ENCODE results near the gene GPC3.
"Not testable (repeated sequence)": the region's sequence is repeated elsewhere in the genome, so short reads cannot be mapped to it uniquely, and the experiment has no call there.

The GPC3 gene

DNA sequence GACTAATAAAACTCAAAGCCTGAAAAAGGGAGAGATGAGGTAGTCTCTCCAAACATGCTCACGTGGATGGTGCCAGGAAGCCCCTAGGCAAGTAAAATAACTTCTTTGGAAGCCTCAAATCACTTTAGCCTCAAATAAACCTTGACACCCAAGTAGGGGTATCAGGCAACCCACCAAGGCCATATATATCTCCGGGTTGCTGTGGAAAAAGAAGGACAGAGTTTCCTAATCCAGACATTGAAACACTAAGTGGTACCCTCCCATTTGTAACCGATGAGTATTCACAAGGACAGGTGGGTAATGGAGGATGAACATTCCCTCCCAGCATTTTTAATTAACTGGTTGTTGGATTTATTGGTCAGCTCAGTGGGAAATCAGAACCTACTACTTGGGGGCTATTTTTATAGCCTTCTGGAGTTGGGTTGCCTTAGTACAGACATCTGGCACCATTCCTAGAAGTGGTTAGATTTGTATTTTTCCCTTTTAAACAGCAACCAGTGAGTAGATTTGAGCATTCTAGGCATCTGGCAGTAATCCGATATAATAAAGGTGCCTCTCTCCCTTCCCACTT is 87.7 kb downstream of the GPC3 start:
- DNase-seq (ENCODE audit: low read depth in 1 of 2, low spot score in 1 of 2) = no peak

DNA sequence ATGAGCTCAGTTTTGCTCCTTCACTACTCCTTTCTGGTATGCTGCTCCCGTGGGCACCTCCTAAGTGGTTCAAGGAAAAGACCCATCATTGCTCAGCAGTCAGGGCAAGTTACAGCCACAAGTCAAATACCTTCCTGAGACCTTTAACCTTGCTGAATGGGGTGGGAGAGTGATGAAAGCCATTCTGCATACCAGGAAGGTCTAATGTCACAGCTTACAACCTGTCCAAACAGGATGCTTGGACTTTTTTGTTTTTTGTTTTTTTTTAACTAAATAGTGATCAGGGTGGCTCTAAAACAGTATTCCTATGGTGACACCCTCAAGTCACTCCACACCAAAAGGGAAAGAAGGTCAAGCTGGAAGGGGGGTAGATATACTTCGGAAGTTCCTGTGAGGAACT is 93.1 kb downstream of the GPC3 start:
- no peak for DNase-seq (ENCODE audit: low read depth in 1 of 2, low spot score in 1 of 2)

DNA sequence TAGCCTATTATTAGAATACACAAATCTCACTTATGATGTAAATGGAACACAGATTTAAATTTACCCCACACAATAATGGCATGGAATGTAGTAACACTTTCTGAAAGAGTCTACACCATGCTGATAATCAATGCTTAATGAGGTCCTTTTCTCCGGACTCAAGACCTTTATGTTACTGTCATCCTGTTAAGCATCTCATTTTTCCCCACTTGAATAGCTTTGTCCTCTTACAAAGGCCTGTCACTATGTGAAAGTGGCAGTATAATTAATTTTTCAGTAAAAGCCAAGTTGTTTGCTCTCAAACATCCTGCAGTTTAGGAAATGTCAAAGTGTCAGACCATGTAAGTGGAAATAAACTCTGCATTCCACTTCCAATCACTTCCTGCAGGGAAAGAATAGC is 96.4 kb downstream of the GPC3 start:
- DNase-seq (ENCODE audit: low read depth in 1 of 2, low spot score in 1 of 2) = no peak

DNA sequence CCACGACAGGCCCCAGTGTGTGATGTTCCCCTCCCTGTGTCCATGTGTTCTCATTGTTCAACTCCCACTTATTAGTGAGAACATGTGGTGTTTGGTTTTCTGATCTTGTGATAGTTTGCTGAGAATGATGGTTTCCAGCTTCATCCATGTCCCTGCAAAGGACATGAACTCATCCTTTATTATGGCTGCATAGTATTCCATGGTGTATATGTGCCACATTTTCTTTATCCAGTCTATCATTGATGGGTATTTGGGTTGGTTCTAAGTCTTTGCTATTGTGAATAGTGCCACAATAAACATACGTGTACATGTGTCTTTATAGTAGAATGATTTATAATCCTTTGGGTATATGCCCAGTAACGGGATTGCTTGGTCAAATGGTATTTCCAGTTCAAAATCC is 97.3 kb downstream of the GPC3 start:
- DNase-seq (ENCODE audit: low read depth in 1 of 2, low spot score in 1 of 2) = not testable (repeated sequence)

DNA sequence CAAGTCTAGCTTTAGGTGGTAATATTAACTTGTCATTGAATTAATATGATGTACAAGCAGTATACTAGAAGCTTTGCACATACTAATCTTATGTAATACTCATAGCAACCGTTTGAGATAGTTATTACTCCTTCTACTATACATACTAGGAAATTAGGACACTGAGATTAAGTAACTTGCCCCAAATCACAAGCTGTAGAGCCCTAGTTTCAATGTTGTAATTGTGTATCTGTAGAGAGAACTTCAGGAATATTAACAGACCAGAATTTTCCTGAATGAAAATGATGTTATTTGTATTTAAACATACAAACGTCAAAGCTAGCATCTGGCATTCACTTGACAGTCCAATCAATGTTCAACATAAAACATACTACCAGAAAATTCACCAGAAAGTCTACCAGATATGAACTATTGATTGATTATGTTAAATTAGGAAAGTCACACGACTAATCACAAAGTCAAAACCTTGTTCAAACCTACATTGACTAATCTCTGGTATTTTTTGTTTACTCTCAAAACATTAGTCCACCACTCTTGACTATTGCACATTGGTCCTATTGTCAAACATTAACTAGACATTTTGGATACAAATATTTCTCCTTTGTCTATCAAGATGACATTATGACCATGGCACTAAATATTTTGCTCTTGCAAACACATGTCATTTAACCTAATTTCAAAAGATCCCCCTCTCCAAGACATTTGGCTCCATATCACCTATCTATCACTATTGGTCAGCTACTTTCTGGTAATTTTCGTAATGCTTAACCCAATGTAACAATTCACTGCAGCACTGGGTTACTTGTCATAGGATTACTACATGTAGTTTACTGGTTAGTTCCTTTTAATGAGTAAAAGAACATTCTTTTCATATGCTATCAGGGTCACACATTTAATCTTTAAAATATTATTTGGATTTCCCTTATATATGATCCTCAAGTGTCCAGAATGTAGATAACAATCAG is 100.7 kb downstream of the GPC3 start:
- DNase-seq (ENCODE audit: low read depth in 1 of 2, low spot score in 1 of 2) = no peak

DNA sequence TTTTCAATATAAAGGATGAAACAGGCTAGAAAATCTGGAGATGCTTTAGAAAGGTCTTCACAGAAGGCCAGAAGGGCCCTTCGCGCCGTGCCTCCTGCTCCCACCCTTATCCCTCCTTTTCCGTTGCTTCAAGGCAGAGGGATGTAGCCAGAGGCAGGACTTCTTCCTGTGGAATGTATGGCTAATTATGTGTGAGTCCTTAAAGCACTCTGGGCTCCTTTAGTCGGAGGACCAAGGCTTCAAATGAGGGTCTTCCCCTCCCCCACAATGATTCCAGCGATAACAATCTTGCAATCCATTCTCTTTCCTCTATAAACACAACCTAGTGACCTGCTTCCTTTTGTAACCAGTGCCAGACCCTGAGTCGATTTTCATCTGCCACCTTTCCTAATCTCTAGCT is 103.5 kb downstream of the GPC3 start:
- DNase-seq (ENCODE audit: low read depth in 1 of 2, low spot score in 1 of 2) = no peak

DNA sequence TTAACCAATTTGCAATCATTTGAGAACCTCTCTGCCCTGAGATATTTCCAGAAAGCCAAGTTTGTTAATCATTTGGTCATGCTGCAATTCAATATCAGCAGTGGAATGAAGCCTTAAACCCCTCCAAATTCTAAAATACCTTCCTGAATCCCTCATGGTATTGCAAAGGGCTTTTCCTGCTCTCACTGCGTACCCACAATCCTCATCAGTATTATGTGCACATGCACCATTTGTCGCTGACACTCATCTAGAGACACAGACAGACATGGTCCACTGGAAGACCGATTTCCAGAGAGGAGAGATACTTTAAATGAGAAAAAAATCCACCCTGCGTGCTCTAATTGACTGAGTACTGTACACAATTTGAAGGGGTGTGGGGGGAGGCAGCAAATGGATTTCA is 104.4 kb downstream of the GPC3 start:
- no peak for DNase-seq (ENCODE audit: low read depth in 1 of 2, low spot score in 1 of 2)

DNA sequence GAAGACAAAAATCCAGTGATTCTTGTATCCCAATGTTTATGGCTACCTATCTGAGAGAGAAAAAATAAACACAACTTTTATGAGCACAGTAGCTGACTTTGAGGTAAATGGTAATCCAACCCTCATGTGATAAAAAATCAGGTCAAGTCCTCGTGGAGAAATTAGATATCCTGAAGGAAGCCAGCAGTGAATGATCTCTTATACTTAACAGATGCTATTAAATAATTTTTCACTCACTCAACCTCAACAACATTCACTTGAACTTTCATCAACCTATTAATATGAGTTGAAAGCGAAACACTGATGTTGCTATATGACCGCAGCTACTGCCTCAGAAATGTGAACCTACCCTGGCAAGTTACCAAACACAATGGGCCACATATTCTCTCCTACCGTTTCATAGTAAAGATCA is 105.4 kb downstream of the GPC3 start:
- no peak for DNase-seq (ENCODE audit: low read depth in 1 of 2, low spot score in 1 of 2)

DNA sequence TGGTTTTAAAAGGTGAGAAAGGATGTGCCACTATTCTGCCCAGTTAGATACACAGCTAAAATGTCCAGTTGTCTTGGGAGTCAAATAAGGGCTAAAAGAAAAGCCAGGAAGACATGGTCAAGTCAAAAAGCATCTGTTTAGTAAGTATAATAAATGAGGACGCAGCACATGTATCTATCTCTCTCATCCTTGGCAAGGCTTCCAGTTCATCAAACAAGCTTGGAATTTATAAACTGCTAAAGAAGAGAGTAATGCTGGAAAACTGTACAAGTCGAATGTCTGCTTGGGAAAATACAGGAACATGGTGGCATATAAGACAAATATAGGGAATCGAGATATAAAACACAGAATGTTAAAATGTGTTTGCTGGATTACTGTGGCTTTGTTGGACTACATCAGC is 106.7 kb downstream of the GPC3 start:
- no peak for DNase-seq (ENCODE audit: low read depth in 1 of 2, low spot score in 1 of 2)

DNA sequence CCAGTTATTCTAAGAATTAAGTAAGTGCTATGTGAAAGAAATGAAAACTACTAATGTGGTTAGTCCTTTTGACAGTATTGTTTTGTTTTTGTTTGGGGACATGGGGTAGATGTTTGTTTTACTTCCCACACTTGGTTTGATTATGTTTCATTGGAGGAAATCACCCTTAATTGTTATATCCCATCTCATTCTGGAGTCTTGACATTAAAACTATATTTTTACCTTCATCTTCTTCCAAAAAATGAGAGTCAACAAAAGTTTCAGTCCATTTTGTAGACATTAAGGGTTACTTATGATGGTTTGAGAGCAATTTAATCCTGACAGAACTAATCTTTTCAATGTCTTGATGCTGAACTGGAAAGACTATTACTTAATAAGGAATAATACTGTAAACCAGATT is 108.7 kb downstream of the GPC3 start:
- no peak for DNase-seq (ENCODE audit: low read depth in 1 of 2, low spot score in 1 of 2)

DNA sequence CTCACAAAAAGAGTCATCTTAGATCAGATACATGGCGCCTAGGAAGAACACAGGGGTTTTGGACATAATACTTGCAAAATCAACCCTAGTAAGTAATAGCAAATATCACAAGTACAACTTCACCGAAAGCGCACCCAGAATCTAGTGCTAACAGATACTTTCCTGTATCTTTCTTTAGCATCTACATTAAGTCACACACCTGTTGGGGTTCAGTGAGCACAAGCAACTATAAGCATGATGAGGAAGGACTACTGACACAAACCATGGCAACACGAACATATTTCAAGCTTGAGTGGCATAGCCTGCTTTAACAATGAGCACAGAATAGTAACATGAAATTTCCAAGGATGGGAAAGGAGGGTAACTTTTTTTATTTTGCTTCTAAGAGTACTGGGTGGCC is 116.1 kb downstream of the GPC3 start:
- DNase-seq (ENCODE audit: low read depth in 1 of 2, low spot score in 1 of 2) = no peak

DNA sequence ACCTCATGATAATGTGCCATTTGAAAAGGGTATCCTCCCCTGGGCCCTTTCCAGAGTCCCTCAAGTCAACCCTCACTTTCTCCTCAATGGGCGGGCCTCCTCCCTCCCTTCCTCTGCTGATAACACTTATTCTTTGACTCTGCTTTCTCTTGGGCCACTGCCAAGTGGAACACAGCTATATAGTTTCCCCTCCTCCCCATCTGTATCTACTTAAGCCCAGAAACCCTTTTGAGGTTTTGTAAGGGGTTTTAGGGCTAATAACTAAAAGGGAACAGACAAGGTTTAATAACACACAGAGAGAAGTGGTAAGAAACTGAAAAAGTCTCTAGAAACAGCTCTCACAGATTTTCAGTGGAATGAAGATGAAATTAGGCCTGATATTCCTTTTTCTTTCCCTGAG is 116.7 kb downstream of the GPC3 start:
- no peak for DNase-seq (ENCODE audit: low read depth in 1 of 2, low spot score in 1 of 2)

DNA sequence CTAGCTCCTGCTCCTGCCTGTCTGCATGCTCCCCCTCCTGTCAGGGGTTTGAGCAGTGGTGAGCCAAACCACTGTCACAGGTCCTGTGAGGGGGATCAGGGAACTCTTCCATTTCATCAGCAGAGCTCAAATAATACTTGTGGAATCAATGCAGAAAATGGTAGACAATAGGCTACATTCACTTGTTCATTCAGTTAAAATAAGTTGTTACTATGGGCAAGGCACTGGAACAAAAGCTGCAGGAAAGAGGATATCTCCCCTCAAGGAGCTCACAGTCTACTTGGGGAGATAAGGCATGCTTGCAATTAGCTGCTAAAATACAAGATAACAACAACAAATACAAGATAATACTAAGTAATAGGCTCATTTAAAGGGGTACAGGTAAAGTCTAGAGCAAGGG is 117.1 kb downstream of the GPC3 start:
- DNase-seq (ENCODE audit: low read depth in 1 of 2, low spot score in 1 of 2) = no peak

DNA sequence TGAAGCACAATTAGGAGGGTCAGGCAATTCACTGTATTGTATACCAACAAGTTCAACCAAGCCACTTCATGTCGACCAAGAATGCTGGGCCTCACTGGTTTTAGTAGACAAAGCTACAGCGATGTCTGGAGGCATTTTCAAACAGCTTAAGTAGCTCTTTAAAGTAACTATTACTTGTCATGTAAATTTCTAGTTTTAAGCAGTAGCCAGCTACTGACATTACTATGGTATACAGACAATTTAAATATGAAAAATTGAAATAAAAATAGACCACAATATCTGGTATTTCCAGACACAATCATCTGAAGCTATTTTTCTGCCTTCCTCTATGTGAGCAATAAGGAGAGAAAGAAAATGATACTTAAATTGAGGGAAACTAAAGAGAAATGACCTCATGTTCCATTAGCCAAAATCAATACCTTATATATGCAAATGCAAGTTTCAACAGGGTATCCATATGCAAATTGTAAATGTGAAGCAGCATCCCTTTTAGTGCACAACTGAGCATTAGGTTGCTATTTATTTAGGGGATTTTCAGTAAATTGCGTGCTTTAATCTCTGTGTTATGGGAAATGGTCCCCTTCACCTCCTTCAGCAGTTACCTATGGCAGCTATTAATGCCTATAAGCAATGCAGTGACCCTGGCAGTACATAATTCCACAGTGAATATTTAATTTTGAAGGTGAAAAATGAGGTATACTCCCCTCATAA is 119.5 kb downstream of the GPC3 start:
- DNase-seq (ENCODE audit: low read depth in 1 of 2, low spot score in 1 of 2) = no peak

DNA sequence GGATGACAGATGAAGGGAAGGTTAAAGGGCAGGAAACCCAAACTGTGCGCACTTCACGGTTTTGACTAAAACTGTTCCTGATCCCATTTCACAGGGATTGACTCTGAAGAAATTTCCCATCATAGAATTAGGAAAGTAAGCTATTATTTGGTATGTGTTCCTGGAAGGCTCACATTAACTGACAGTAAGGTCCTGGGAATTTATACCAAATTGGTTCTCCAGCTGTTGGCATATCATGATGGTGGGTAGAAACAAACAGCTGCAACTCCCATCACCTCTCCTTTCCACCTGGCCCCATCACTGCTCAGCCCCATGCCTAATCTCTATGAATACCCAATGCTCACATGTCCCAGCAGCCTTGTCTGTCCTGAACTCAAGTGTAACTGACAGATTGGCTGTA is 121.2 kb downstream of the GPC3 start:
- no peak for DNase-seq (ENCODE audit: low read depth in 1 of 2, low spot score in 1 of 2)

DNA sequence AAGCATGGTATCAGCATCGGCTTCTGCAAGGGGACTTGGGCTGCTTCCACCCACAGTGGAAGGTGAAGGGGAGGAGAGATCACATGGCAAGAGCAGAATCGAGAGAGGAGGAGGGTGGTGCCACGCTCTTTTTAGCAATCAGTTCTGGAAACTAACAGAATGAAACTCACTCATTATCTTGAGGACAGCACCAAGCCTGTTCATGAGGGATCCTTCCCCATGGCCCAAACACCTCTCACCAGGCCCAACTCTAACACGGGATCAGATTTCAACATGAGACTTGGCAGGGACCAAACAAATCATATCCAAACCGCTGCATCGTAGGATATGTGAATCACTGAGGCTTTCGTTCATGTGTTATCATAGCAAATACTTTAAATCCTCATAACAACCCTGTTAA is 125.5 kb downstream of the GPC3 start:
- DNase-seq (ENCODE audit: low read depth in 1 of 2, low spot score in 1 of 2) = no peak

DNA sequence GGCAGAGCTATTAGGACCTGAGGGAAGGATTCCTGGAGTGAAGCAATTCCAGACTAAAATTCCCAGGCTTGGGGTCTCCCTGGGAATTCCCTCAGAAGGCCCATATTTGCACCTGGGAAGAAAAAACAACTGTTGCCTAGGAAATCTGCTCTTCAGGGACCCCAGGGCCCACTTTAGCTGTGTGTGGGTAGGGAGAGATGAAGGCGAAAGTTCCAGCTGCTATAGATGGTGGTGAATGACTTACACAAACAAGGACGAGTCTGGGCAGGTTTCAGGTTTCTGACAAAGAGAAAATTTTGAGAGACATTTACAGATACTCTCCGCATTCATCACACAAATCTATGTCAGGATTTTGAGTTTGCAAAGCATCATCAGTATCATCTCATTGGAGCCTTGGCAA is 126.1 kb downstream of the GPC3 start:
- no peak for DNase-seq (ENCODE audit: low read depth in 1 of 2, low spot score in 1 of 2)

DNA sequence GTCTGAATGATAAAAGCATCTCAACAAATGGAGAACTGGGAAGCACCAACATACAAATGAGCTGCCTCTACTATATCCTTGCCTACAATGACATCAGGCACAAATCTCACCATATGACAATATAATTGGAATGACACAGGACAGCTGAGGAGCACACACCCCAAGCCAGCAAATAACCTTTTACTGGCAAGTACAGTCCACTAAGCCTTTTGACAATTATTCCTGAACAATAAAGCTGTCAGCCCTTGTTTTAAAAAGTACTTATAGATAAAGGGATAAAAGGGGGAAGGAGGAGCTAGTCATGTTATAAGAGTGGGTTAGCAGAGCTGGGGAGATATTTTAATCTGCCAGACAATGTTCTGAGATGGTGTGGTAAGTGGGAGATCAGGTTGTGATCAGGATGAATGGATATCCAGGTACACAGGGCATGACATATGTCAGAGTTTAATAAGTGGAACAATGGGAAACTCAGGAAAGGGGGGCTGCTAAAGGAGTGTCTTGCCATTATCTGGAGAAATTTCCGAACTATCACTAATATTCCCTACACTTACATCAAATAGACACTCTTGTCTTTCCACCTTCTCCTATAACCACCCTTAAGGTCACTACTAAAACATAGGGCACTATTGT is 127.6 kb downstream of the GPC3 start:
- no peak for DNase-seq (ENCODE audit: low read depth in 1 of 2, low spot score in 1 of 2)

DNA sequence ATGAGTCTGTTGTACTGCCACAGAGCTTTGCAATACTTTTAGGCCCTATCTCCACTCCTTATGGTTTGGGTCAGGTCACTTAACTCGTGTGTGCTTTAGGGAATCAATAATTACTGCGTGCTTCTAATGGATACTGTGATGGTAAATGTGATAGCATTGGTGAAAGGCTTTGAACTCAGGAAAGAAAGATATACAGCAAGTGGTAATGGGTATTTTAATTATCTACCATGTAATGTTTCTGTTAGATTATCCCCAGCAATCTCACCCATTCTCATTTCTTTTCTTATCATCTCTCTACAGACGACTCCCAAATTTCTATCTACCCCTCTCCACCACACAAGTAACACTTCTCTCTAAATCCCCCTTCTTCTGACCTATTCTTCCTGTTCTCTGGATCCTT is 128.6 kb downstream of the GPC3 start:
- DNase-seq (ENCODE audit: low read depth in 1 of 2, low spot score in 1 of 2) = no peak

DNA sequence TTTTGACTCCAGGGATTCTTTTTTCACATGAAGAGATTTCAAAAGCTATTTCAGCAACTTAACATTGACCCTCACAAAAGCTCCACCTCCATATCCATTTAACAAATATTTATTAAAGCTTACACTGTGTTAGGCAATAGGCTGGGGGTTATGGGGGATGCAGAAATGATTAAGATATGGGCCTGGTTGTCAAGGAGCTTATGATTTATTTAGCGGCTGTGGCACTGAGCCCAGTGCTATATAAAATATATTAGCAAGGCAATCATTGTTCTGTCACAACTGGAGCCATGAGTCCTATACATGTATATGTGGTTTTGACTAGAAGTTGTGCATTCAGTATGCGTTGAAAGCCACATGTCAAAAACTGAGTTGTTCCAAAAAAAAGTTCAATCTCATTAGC is 131.1 kb downstream of the GPC3 start:
- no peak for DNase-seq (ENCODE audit: low read depth in 1 of 2, low spot score in 1 of 2)

DNA sequence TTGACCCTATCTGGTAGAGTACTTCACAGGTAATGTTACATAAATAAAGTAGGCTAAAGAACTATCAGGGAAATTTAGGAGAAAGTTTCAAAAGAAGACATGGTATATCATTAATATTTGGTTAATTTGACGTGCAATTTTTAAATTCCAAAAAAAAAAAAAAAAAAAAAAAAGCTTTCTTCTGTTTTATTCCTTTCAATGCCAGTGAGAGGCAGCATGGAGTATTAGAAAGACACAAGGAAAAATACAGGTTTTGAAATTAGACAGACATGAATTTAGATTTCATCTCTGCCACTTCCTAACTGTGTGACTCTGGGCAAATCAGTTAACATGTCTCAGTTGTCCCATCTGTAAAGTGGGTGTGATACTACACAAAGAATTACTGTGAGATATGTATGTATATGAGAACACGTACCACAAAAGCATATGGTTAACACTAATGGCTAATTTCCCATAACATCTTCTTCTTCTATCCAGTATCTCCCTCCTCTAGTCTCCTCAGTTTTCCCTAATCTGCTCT is 132.5 kb downstream of the GPC3 start:
- DNase-seq (ENCODE audit: low read depth in 1 of 2, low spot score in 1 of 2) = no peak

DNA sequence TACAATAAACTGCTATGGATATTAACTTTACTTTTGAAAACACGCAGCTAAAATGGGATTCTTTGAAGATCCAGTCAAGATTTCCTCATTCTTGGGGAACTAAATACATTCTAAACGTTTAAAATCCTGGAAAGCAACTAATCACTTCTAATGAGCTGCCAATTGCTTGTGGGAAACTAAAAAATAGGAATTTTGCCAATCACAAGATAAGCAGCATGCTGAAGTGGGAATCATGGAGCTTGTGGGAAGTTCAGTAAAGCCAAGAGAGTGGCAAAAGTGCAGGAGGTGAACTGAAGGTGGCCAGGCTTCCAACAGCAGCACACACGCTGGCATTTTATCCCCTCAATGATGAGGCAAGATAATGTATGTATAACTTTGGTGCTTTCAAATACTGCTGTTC is 133.0 kb downstream of the GPC3 start:
- no peak for DNase-seq (ENCODE audit: low read depth in 1 of 2, low spot score in 1 of 2)
